Measurements from ENCODE around the gene DDAH1.

Gene DDAH1

DNA sequence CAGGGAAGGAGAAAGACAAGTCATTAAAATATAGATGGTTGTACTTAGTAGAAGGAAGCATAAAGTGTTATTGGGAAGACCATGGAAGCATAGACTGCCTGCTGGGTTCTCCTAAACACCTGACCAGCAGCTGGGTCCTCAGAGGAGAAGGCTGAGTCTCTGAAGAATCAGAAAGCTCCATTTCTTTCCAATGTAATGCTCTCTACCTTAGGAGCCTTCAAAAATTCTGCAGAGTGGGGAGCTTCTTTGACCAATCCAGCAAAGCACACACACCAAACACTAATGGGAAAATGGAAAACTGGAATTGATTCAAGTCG is 167.5 kb downstream of the DDAH1 start:
- H3K27ac ChIP-seq (ENCODE audit: low read length): no peak overlapping the region
- H3K9ac ChIP-seq (ENCODE audit: low read length): no peak overlapping the region
- H2AFZ ChIP-seq (ENCODE audit: low read depth, low read length): no peak overlapping the region

DNA sequence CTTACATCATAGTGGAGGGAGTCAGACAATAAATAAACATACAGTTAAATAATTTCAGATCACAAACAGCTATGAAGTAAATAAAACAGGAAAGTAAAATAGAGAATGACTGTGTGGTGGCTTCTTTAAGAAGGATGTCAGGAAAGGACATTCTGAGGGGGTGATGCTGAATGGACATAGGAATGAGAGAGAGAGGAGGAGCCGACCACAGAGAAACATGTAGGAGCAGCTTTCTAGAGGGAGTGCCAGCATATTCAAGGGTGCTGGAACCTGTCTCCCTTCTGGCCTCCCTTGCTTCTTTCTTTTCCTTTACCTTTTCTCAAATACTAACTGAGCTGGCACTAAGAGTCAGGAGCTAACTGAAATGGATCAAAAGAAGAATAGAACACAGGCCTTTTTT is 168.0 kb downstream of the DDAH1 start:
- Histone ChIP-seq H3K4me3 (ENCODE audit: low read length) (no peak overlapping the region), H3K4me2 (ENCODE audit: low read length) (no peak overlapping the region), H3K36me3 (replicated peaks; ENCODE audit: low read depth, low read length) (no peaks in the 10 kb centered on the region), H3K27me3 (ENCODE audit: low read depth, low read length) (peaks cover 12% of the 10 kb centered on the region; the same call in 1 of the 2 replicates), H3K4me1 (ENCODE audit: low read length) (peaks cover 11% of the 10 kb centered on the region), H3K27ac (ENCODE audit: low read length) (no peak overlapping the region), H2AFZ (ENCODE audit: low read depth, low read length) (no peak overlapping the region), H3K79me2 (ENCODE audit: low read length) (no peaks in the 10 kb centered on the region), H4K20me1 (ENCODE audit: insufficient read depth, low read length) (no peaks in the 10 kb centered on the region), H3K9ac (ENCODE audit: low read length) (no peak overlapping the region), H3K9me3 (ENCODE audit: insufficient read depth, low read length) (no peaks in the 10 kb centered on the region)
- no peak for TF ChIP-seq EZH2phosphoT487 (IDR thresholded peaks at IDR 0.05; ENCODE audit: low read depth)
- TF ChIP-seq, protein P1, sequence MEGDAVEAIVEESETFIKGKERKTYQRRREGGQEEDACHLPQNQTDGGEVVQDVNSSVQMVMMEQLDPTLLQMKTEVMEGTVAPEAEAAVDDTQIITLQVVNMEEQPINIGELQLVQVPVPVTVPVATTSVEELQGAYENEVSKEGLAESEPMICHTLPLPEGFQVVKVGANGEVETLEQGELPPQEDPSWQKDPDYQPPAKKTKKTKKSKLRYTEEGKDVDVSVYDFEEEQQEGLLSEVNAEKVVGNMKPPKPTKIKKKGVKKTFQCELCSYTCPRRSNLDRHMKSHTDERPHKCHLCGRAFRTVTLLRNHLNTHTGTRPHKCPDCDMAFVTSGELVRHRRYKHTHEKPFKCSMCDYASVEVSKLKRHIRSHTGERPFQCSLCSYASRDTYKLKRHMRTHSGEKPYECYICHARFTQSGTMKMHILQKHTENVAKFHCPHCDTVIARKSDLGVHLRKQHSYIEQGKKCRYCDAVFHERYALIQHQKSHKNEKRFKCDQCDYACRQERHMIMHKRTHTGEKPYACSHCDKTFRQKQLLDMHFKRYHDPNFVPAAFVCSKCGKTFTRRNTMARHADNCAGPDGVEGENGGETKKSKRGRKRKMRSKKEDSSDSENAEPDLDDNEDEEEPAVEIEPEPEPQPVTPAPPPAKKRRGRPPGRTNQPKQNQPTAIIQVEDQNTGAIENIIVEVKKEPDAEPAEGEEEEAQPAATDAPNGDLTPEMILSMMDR (IDR thresholded peaks at IDR 0.05; ENCODE audit: low read depth, low read length): no peak

More for the DNA sequence above, 167.5 kb downstream of the DDAH1 start:
- TF ChIP-seq, protein P1 (IDR thresholded peaks at IDR 0.05; ENCODE audit: low read depth, low read length): no peak
- TF ChIP-seq EZH2phosphoT487 (IDR thresholded peaks at IDR 0.05; ENCODE audit: low read depth): no peak
- Histone ChIP-seq H3K79me2 (ENCODE audit: low read length) (no peaks in the 10 kb centered on the region), H3K9me3 (ENCODE audit: insufficient read depth, low read length) (no peaks in the 10 kb centered on the region), H3K27me3 (ENCODE audit: low read depth, low read length) (peaks cover 12% of the 10 kb centered on the region; the same call in 1 of the 2 replicates), H3K36me3 (replicated peaks; ENCODE audit: low read depth, low read length) (no peaks in the 10 kb centered on the region), H4K20me1 (ENCODE audit: insufficient read depth, low read length) (no peaks in the 10 kb centered on the region), H3K4me2 (ENCODE audit: low read length) (peak overlapping the region; percentile 54), H3K4me1 (ENCODE audit: low read length) (peaks cover 11% of the 10 kb centered on the region), H3K4me3 (ENCODE audit: low read length) (peak overlapping the region; percentile 34)

DNA sequence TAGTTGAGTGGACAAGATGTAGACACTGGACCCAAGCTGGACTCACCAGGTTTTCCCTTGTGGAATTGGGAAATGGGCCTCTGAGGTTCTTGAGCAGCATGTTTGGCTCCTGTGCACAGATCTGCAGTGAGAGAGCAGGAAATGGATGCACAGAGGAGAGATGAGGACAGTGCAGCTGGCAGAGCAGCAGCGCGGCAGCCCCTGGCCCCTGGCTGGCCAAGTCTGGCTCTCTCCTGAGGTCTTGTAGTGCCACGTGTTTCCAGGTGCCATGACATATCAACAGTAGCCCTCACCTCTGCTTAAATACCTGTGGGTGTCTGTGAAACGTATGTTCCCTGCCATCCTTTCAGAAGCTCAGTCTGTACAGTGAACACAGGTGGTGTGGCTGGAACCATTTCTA is 169.3 kb downstream of the DDAH1 start:
- H3K4me2 ChIP-seq (ENCODE audit: low read length): no peak overlapping the region
- peaks cover 15% of the 10 kb centered on the region for H3K27me3 ChIP-seq (ENCODE audit: low read depth, low read length)
- no peaks in the 10 kb centered on the region for H4K20me1 ChIP-seq (ENCODE audit: insufficient read depth, low read length)
- no peak overlapping the region for H3K9ac ChIP-seq (ENCODE audit: low read length)
- H3K4me3 ChIP-seq (ENCODE audit: low read length): no peak overlapping the region
- no peaks in the 10 kb centered on the region for H3K36me3 ChIP-seq (replicated peaks; ENCODE audit: low read depth, low read length)
- H3K27ac ChIP-seq (ENCODE audit: low read length): no peak overlapping the region
- H3K79me2 ChIP-seq (ENCODE audit: low read length): no peaks in the 10 kb centered on the region
- H3K4me1 ChIP-seq (ENCODE audit: low read length): peaks cover 11% of the 10 kb centered on the region
- no peak overlapping the region for H2AFZ ChIP-seq (ENCODE audit: low read depth, low read length)
- H3K9me3 ChIP-seq (ENCODE audit: insufficient read depth, low read length): no peaks in the 10 kb centered on the region
- TF ChIP-seq, protein P1 (IDR thresholded peaks at IDR 0.05; ENCODE audit: low read depth, low read length): no peak
- no peak for TF ChIP-seq EZH2phosphoT487 (IDR thresholded peaks at IDR 0.05; ENCODE audit: low read depth)

DNA sequence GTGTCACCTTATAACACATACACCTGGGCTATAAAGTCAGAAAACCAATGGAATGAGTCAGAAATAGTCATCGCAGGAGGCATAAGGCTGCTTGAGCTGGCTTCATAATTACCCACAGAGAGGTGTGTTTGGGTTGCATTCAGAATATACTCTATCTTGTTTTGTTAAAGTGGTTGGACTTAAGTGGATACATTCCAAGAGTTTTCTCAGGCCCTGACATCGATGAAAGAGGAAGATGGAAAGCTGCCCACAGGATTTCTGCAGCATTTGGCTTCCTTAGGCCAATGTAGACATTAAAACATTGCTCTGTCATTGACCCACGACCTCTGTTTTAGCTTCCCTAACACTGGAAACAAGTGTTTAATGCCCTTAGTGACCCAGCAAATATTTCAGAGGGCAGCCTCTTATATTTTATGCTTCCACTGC is 169.9 kb downstream of the DDAH1 start:
- TF ChIP-seq EZH2phosphoT487 (IDR thresholded peaks at IDR 0.05; ENCODE audit: low read depth): no peak
- TF ChIP-seq, protein P1 (IDR thresholded peaks at IDR 0.05; ENCODE audit: low read depth, low read length): no peak
- peaks cover 17% of the 10 kb centered on the region for H3K27me3 ChIP-seq (ENCODE audit: low read depth, low read length)
- no peaks in the 10 kb centered on the region for H3K9me3 ChIP-seq (ENCODE audit: insufficient read depth, low read length)
- no peak overlapping the region for H3K4me3 ChIP-seq (ENCODE audit: low read length)
- no peaks in the 10 kb centered on the region for H3K36me3 ChIP-seq (replicated peaks; ENCODE audit: low read depth, low read length)
- no peaks in the 10 kb centered on the region for H3K79me2 ChIP-seq (ENCODE audit: low read length)
- H4K20me1 ChIP-seq (ENCODE audit: insufficient read depth, low read length): no peaks in the 10 kb centered on the region
- H3K4me2 ChIP-seq (ENCODE audit: low read length): no peak overlapping the region
- no peak overlapping the region for H2AFZ ChIP-seq (ENCODE audit: low read depth, low read length)
- H3K9ac ChIP-seq (ENCODE audit: low read length): no peak overlapping the region
- H3K27ac ChIP-seq (ENCODE audit: low read length): no peak overlapping the region
- H3K4me1 ChIP-seq (ENCODE audit: low read length): peaks cover 11% of the 10 kb centered on the region
